Memory B cell (primary cell): ENCODE measurements around the gene PRORP.
"Not testable (repeated sequence)": the region's sequence is repeated elsewhere in the genome, so short reads cannot be mapped to it uniquely, and the experiment has no call there.

ENCODE experiments used
- ATAC-seq: fragments of 150-1000 bp; cut with Tn5 transposase; 2 replicates; pipeline ENCODE4 v1.10.0; 2021; ENCODE audit warnings: low read depth, mild to moderate bottlenecking, moderate library complexity
- DNase-seq, 2 donors: peaks; one replicate each; pipeline ENCODE4 v3.0.0; 2022; ENCODE audit warnings: low spot score in 2 of 2
- H3K27ac Mint-ChIP-seq: one replicate; pipeline ENCODE4 v1.8.0; 2022; ENCODE audit warnings: mild to moderate bottlenecking, moderate library complexity, mixed read lengths
- H3K27me3 Mint-ChIP-seq: one replicate; pipeline ENCODE4 v1.8.0; 2022; ENCODE audit warnings: mixed read lengths
- H3K36me3 Mint-ChIP-seq: one replicate; pipeline ENCODE4 v1.8.0; 2022; ENCODE audit warnings: mild to moderate bottlenecking, mixed read lengths
- H3K4me1 Mint-ChIP-seq: one replicate; pipeline ENCODE4 v1.8.0; 2022; ENCODE audit warnings: mixed read lengths
- H3K4me3 Mint-ChIP-seq: one replicate; pipeline ENCODE4 v1.8.0; 2022; ENCODE audit warnings: mild to moderate bottlenecking, moderate library complexity, mixed read lengths
- H3K9me3 Mint-ChIP-seq: one replicate; pipeline ENCODE4 v1.8.0; 2022; ENCODE audit warnings: mixed read lengths

The PRORP gene

DNA sequence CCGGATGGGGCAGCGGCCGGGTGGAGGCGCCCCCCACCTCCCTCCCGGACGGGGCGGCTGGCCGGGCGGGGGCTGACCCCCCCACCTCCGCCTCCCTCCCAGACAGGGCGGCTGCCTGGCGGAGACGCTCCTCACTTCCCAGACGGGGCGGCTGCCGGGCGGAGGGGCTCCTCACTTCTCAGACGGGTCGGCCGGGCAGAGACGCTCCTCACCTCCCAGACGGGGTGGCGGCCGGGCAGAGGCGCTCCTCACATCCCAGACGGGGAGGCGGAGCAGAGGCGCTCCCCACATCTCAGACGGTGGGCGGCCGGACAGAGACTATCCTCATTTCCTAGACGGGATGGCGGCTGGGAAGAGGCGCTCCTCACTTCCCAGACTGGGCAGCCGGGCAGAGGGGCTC, 30.2 kb downstream of the PRORP start:
- not testable (repeated sequence) for H3K27ac Mint-ChIP-seq, ATAC-seq, DNase-seq, H3K9me3 Mint-ChIP-seq, H3K27me3 Mint-ChIP-seq, H3K4me3 Mint-ChIP-seq
- Mint-ChIP-seq H3K4me1 (peaks cover 19% of the 10 kb centered on the region), H3K36me3 (peaks cover 16% of the 10 kb centered on the region)

DNA sequence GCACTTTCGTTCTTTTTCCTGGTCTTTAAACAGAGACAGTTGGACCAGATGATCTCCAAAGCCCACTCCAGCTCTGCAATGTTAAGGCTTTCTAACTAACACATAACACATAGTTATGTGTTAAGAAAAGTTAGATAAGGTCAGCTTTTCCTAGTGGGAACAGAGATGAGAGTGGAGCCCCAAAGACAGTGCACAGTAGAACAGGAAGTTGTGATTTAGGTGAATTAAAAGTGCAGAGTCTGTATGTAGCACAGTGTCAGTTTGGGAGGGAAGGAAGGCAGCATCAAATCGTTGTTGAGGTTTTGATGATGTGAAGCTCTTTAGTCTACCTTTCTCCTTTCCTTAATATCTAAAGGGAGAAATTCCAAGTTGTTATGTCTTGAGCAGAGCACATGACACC, 31.7 kb downstream of the PRORP start:
- Mint-ChIP-seq H3K27me3 (no peaks in the 10 kb centered on the region), H3K27ac (no peak overlapping the region), H3K9me3 (no peaks in the 10 kb centered on the region), H3K4me3 (no peak overlapping the region), H3K4me1 (peaks cover 21% of the 10 kb centered on the region), H3K36me3 (peaks cover 21% of the 10 kb centered on the region)
- DNase-seq, result no peak
- ATAC-seq, result no peak

DNA sequence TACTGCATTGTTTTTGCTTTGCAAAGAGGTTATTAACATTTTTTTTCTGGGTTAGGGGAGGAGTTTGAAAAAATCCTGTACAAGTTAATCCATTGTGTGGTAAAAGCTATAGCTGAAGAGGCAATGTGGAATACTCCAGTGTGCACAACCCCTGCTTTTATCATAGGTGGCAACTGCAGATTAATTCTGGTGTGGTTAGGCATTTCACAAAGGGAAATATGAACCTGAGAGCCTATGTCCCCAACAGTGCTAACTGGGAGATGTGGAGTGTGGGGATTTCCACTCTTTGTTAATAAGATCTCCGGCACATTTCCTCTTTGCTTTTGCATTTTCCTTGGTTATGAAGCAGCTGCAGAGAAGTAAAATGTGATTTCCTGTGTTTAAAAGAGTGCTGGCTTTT, 33.6 kb downstream of the PRORP start:
- Mint-ChIP-seq H3K4me3 (no peak overlapping the region), H3K27me3 (no peaks in the 10 kb centered on the region), H3K36me3 (peaks cover 19% of the 10 kb centered on the region), H3K4me1 (peaks cover 18% of the 10 kb centered on the region), H3K9me3 (no peaks in the 10 kb centered on the region), H3K27ac (peak overlapping the region; percentile 51)
- peak; percentile 61 for ATAC-seq
- no peak for DNase-seq

DNA sequence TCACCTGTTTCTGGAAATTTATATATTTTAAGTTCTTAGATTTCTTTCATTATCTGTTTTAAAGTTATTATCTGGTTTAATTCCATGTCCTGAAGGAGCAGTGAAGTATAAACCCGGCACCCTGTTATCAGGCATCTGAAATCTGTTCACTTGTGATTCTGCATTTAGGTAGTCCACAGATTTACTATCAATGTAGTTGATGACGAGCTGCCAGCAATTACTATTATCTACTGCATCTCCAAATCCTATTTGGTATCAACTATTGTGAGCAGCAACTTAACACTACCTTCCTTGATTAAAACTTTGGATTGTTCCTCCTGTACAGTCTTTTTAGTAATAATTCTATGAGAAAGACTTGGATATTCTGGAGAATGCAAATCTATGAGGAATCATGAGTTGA, 36.1 kb downstream of the PRORP start:
- Mint-ChIP-seq H3K27me3 (no peaks in the 10 kb centered on the region), H3K4me3 (no peak overlapping the region), H3K36me3 (peaks cover 15% of the 10 kb centered on the region), H3K27ac (no peak overlapping the region), H3K9me3 (no peaks in the 10 kb centered on the region), H3K4me1 (peaks cover 18% of the 10 kb centered on the region)
- ATAC-seq (no peak), DNase-seq (no peak)

DNA sequence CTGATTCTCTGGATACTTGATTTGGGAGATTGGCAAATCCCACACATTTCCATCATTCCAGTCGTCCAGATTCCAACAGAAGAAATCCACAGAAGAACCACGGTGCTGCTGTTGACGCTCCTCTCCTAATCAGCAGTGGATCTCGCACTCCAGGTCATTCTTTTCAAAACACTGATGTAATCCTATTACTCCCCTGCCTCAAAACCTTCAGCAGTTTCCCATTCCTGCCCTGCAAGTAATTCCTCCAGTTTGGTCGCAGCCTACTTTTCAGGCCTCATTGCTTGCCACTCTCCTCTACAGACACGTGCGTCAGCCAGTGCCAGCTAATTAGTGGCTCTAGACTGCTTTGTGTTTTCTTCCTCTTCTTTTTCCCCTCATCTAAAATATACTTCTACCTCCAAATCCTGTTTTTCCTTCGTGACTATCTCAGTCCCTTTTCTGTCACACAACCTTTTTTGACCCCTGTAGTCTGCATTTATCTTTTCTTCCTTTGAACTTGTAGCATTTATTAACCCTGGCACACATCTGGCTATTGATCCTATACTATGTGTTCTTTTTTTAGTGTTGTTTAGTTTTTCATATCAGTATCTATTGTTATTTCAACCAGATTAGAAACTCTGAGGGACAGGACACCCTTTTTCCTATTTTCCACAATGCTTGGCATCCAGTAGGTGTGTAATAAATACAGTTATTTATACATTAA, 36.8 kb downstream of the PRORP start:
- Mint-ChIP-seq H3K4me1 (peaks cover 16% of the 10 kb centered on the region), H3K36me3 (peaks cover 15% of the 10 kb centered on the region), H3K27ac (no peak overlapping the region), H3K27me3 (no peaks in the 10 kb centered on the region), H3K4me3 (no peak overlapping the region), H3K9me3 (no peaks in the 10 kb centered on the region)
- ATAC-seq (no peak), DNase-seq (no peak)

DNA sequence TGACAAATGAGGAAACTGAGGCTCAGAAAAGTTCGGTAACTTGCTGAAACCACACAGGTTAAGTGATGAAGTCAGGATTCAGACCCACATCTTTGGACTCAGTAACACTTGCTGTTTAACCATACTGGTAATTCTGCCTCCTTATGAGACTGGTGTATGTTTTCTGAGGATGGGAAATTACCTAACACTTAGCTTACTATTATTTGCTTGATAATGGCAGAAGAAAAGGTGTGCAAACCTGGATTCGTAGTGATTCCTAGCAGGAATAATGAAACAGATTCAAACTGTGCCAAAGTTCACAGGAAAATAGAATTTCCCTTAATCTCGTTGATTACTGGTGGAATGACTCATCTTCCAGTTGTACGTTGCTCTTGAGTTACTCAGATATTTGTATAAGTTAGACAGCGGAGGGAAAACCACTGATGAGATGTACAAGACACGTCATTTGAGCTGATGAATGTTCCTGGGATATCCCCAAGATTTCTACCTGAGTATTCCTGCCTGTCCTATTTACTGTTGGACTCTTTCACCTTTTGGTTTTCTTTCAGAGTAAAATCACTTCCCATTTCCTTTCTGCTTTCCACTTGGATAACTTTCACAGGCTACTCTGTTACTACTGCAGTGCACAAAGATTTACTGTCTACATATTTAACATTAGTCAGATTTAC, 37.5 kb downstream of the PRORP start:
- Mint-ChIP-seq H3K4me3 (no peak overlapping the region), H3K36me3 (peaks cover 18% of the 10 kb centered on the region), H3K27ac (no peak overlapping the region), H3K4me1 (peaks cover 13% of the 10 kb centered on the region), H3K27me3 (no peaks in the 10 kb centered on the region), H3K9me3 (no peaks in the 10 kb centered on the region)
- no peak for ATAC-seq
- DNase-seq, result no peak

DNA sequence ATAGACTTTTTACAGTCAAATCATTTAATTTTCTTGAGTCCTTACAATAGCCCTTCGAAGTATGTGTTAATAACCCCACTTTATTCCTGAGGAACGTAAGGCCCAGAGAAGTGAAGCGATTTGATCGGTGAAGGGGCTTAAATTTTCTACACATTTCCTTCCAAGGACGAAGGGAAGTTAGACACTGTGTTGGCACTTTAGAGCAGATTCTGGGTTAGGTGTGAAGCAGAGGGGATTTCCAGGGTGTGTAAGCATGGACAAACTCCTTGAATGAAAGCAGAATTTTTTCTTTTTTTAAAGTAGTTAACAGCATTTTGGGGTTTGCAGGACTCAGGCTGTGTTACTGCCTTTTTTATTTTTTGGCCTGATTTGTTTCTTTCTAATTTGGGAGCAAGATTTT, 38.9 kb downstream of the PRORP start:
- H3K9me3 Mint-ChIP-seq, result no peaks in the 10 kb centered on the region
- peak; percentile 53 for ATAC-seq
- H3K4me1 Mint-ChIP-seq, result peaks cover 8% of the 10 kb centered on the region
- H3K36me3 Mint-ChIP-seq, result peaks cover 19% of the 10 kb centered on the region
- H3K4me3 Mint-ChIP-seq, result no peak overlapping the region
- DNase-seq, result peak in 1 of 2 donors; percentile 13
- H3K27me3 Mint-ChIP-seq, result no peaks in the 10 kb centered on the region
- no peak overlapping the region for H3K27ac Mint-ChIP-seq

DNA sequence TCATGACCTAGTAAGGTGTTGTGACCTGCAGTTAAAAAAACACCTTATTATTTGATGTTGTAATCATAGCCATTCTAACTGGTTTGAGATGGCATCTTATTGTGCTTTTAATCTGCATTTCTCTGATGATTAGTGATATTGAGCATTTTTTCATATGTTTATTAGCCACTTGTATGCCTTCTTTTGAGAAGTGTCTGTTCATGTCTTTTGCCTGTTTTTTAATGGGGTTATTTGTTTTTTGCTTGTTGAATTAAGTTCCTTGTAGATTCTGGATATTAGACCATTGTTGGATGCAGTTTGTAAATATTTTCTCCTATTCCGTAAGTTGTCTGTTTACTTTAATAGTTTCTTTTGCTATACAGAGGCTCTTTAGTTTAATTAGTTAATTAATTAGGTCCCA, 41.0 kb downstream of the PRORP start:
- DNase-seq, result no peak
- Mint-ChIP-seq H3K4me1 (peaks cover 3% of the 10 kb centered on the region), H3K9me3 (no peaks in the 10 kb centered on the region), H3K4me3 (no peak overlapping the region), H3K27ac (no peak overlapping the region), H3K36me3 (peaks cover 20% of the 10 kb centered on the region), H3K27me3 (no peaks in the 10 kb centered on the region)
- no peak for ATAC-seq

DNA sequence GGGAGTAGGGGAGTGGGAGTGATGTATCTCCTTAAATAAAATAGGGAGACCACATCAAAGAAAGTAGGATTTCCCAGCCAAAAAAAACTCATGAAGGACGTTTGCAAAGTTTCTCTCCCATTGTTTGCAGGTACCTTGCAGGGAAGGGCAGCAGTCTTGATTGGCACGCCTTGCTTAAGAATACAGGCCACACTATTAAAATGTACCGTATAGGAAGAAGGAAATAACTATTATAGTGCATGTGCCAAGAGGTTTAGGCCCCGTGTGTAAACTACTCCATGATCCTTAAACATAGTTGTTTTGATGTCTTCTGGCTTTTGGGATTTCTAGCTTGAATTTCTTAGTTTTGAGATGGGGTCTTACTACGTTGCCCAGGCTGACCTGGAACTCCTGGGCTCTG, 42.5 kb downstream of the PRORP start:
- no peaks in the 10 kb centered on the region for H3K27me3 Mint-ChIP-seq
- no peak overlapping the region for H3K27ac Mint-ChIP-seq
- peaks cover 21% of the 10 kb centered on the region for H3K36me3 Mint-ChIP-seq
- no peaks in the 10 kb centered on the region for H3K9me3 Mint-ChIP-seq
- no peak overlapping the region for H3K4me3 Mint-ChIP-seq
- DNase-seq (no peak), ATAC-seq (no peak)
- peaks cover 3% of the 10 kb centered on the region for H3K4me1 Mint-ChIP-seq

DNA sequence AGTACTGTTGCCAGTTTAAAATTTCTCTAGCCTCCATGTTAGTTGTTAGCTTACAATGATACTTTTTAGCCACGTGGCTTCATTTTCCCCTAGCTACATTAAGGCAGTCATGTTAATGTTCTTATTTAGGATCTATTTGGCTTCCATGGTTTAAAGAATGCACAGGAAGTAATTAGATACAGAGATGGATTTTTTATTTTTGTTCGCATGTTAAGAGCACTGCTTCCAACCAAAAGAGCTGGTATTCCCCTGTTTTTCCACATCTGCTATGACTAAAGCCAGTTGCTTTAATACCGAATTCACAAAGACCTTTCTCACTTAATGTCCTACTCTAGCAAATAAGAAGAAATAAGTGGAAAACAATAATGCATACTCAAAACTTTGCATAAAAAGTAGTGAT, 45.1 kb downstream of the PRORP start:
- DNase-seq, result no peak
- Mint-ChIP-seq H3K27ac (no peak overlapping the region), H3K4me1 (peaks cover 6% of the 10 kb centered on the region), H3K4me3 (no peak overlapping the region), H3K36me3 (peaks cover 34% of the 10 kb centered on the region), H3K9me3 (no peaks in the 10 kb centered on the region), H3K27me3 (no peaks in the 10 kb centered on the region)
- no peak for ATAC-seq
